Sigmoid colon (tissue), 3 donors: ENCODE results near the gene ELMO1.

Experiments
- CTCF ChIP-seq, 4 experiments: fragments of 450-650 bp in 3 of 4; fragments of 200-600 bp in 1 of 4; IDR thresholded peaks; one replicate each; pipeline ENCODE4 v1.5.1; 2016 to 2019; ENCODE audit warnings: antibody characterized with exemption in 4 of 4, mild to moderate bottlenecking in 3 of 4, moderate library complexity in 2 of 4
- POLR2A ChIP-seq, 2 donors: fragments of 450-650 bp; IDR thresholded peaks; one replicate each; pipeline ENCODE4 v1.6.1; 2016; ENCODE audit warnings: antibody characterized with exemption in 2 of 2, mild to moderate bottlenecking in 2 of 2, moderate library complexity in 2 of 2

- TF ChIP-seq CTCF (IDR thresholded peaks at IDR 0.05) (no peak), POLR2A (IDR thresholded peaks at IDR 0.05) (no peak)
Observed at GRCh38 chr7:36918591-36918990, 530.1 kb downstream of the ELMO1 start.
